CD4-positive, alpha-beta memory T cell (primary cell): Measurements from ENCODE around the gene TLNRD1. TPM values are rescaled to one million over a fixed set of nuclear protein-coding genes. Genes with fewer than 3 reads are reported as not detected.

Experiments used
- CTCF ChIA-PET: fragments of 350-600 bp; sonication (Branson Sonifier 250); formaldehyde crosslinking; loops from one replicate; lab custom pipeline; 2021; ENCODE audit warnings: inconsistent platforms; ENCODE audit not compliant: partially characterized antibody; lab: Charles Lee
- POLR2A ChIA-PET: fragments of 350-600 bp; sonication (Branson Sonifier 250); formaldehyde crosslinking; loops from one replicate; lab custom pipeline; 2021; ENCODE audit not compliant: partially characterized antibody; lab: Charles Lee
- DNase-seq, 5 donors: peaks; one replicate each; pipeline versions ENCODE4 v3.0.0 to v3.0.0-alpha.2; 2020 to 2022; ENCODE audit warnings: mixed read lengths in 1 of 5
- H3K27ac ChIP-seq: one replicate; pipeline ENCODE4 v1.7.0; 2013; ENCODE audit warnings: low read depth, low read length
- H3K27me3 ChIP-seq: 2 replicates; pipeline ENCODE4 v1.7.0; 2013; ENCODE audit warnings: mild to moderate bottlenecking, low read length, moderate library complexity; ENCODE audit not compliant: insufficient read depth
- H3K36me3 ChIP-seq: 2 replicates; pipeline ENCODE4 v1.7.0; 2013; ENCODE audit warnings: mild to moderate bottlenecking, low read length, moderate library complexity; ENCODE audit not compliant: insufficient read depth
- H3K4me1 ChIP-seq: 2 replicates; pipeline ENCODE4 v1.7.0; 2013; ENCODE audit warnings: mild to moderate bottlenecking, low read length, moderate library complexity; ENCODE audit not compliant: insufficient read depth
- H3K4me3 ChIP-seq, 2 donors: one replicate each; pipeline ENCODE4 v1.7.0; 2013; ENCODE audit warnings: low read length in 2 of 2, mild to moderate bottlenecking in 1 of 2
- H3K9me3 ChIP-seq, 2 donors: one replicate each; pipeline ENCODE4 v1.7.0; 2013; ENCODE audit warnings: low read length in 2 of 2, control low read depth in 1 of 2; ENCODE audit not compliant: control insufficient read depth in 1 of 2
- H3K27ac Mint-ChIP-seq, 7 donors: one replicate each; pipeline ENCODE4 v1.8.0; 2020 to 2021; ENCODE audit warnings: mixed read lengths in 7 of 7, mild to moderate bottlenecking in 6 of 7, inconsistent platforms in 3 of 7, moderate library complexity in 3 of 7
- H3K27me3 Mint-ChIP-seq, 2 donors: one replicate each; pipeline ENCODE4 v1.8.0; 2020 to 2021; ENCODE audit warnings: mixed read lengths in 2 of 2
- H3K36me3 Mint-ChIP-seq, 2 donors: one replicate each; pipeline ENCODE4 v1.8.0; 2020 to 2021; ENCODE audit warnings: mixed read lengths in 2 of 2, inconsistent platforms in 1 of 2, mild to moderate bottlenecking in 1 of 2
- H3K4me1 Mint-ChIP-seq, 4 donors: one replicate each; pipeline ENCODE4 v1.8.0; 2020 to 2021; ENCODE audit warnings: mixed read lengths in 4 of 4, mild to moderate bottlenecking in 1 of 4
- H3K4me3 Mint-ChIP-seq, 8 donors: one replicate each; pipeline ENCODE4 v1.8.0; 2020 to 2021; ENCODE audit warnings: mixed read lengths in 8 of 8, mild to moderate bottlenecking in 7 of 8, moderate library complexity in 6 of 8, inconsistent platforms in 3 of 8
- H3K9me3 Mint-ChIP-seq, 8 donors: one replicate each; pipeline ENCODE4 v1.8.0; 2020 to 2021; ENCODE audit warnings: mixed read lengths in 8 of 8, mild to moderate bottlenecking in 5 of 8, inconsistent platforms in 3 of 8, moderate library complexity in 1 of 8
- intact Hi-C: fragments of 100-400 bp; cut with micrococcal nuclease; formaldehyde crosslinking; loops from one replicate; pipeline ENCODE4 v1.15.1; 2023
- polyA plus RNA-seq, 2 donors: library from polyadenylated mRNA; unstranded; fragments of 300-500 nt; fragmentation: Illumina TruSeq; gene quantifications; one replicate each; pipeline ENCODE4 v1.2.3, GENCODE V29; 2021
- total RNA-seq, 2 experiments: library from RNA; stranded (reverse); gene quantifications; one replicate each; pipeline ENCODE4 v1.2.3, GENCODE V29; 2021

The TLNRD1 gene
- total and polyA plus RNA-seq, 4 experiments from 2014 or later = 2.4 to 29.8 (median 17.5) TPM

- intact Hi-C loops = no loop called here
Observed at GRCh38 chr15:81011593-81011992, 10.9 kb downstream of the TLNRD1 start.

GRCh38 chr15:81012588-81012987, 11.9 kb downstream of the TLNRD1 start:
- POLR2A ChIA-PET = no interaction called here

More at GRCh38 chr15:81011593-81011992, 10.9 kb downstream of the TLNRD1 start:
- Histone ChIP-seq H3K36me3 (no peaks in the 10 kb centered on the region), H3K4me3 (no peak overlapping the region), H3K9me3 (no peaks in the 10 kb centered on the region), H3K27ac (no peak overlapping the region), H3K4me1 (peaks cover 12% of the 10 kb centered on the region), H3K27me3 (no peaks in the 10 kb centered on the region)
- no peak overlapping the region for H3K4me3 Mint-ChIP-seq
- ChIA-PET CTCF (interaction anchor here (3.4 kb wide), 1 partner anchor 255 kb away, joined by 10 read pairs; no protein-coding TSS in a partner anchor), POLR2A (no interaction called here)
- peaks cover 20 to 46% (median 34%) of the 10 kb centered on the region in 4 donors for H3K4me1 Mint-ChIP-seq
- no peaks in the 10 kb centered on the region for H3K9me3 Mint-ChIP-seq
- no peak overlapping the region for H3K27ac Mint-ChIP-seq
- peaks cover 5% of the 10 kb centered on the region in 2 donors for H3K36me3 Mint-ChIP-seq
- DNase-seq = no peak
- no peaks in the 10 kb centered on the region for H3K27me3 Mint-ChIP-seq

GRCh38 chr15:81013396-81013929, 12.7 kb downstream of the TLNRD1 start:
- H3K4me1 Mint-ChIP-seq = peaks cover 15 to 33% (median 21%) of the 10 kb centered on the region in 4 donors
- intact Hi-C loops = no loop called here
- Histone ChIP-seq H3K4me1 (no peaks in the 10 kb centered on the region), H3K36me3 (no peaks in the 10 kb centered on the region), H3K4me3 (no peak overlapping the region), H3K9me3 (no peaks in the 10 kb centered on the region), H3K27ac (no peak overlapping the region), H3K27me3 (no peaks in the 10 kb centered on the region)
- H3K27me3 Mint-ChIP-seq = no peaks in the 10 kb centered on the region
- no peak overlapping the region for H3K4me3 Mint-ChIP-seq
- peak overlapping the region in 1 of 7 donors; percentile 51 for H3K27ac Mint-ChIP-seq
- H3K36me3 Mint-ChIP-seq = peaks cover 3 to 5% of the 10 kb centered on the region in 2 donors
- DNase-seq = no peak
- H3K9me3 Mint-ChIP-seq = no peaks in the 10 kb centered on the region
- ChIA-PET POLR2A (no interaction called here), CTCF (interaction anchor here (3.4 kb wide), 1 partner anchor 253 kb away, joined by 10 read pairs; no protein-coding TSS in a partner anchor)

More at GRCh38 chr15:81012588-81012987, 11.9 kb downstream of the TLNRD1 start:
- H3K4me3 Mint-ChIP-seq = no peak overlapping the region
- peaks cover 5% of the 10 kb centered on the region in 2 donors for H3K36me3 Mint-ChIP-seq
- H3K9me3 Mint-ChIP-seq = no peaks in the 10 kb centered on the region
- Histone ChIP-seq H3K36me3 (no peaks in the 10 kb centered on the region), H3K4me3 (no peak overlapping the region), H3K27ac (no peak overlapping the region), H3K4me1 (peaks cover 8% of the 10 kb centered on the region), H3K9me3 (no peaks in the 10 kb centered on the region), H3K27me3 (no peaks in the 10 kb centered on the region)
- no peaks in the 10 kb centered on the region for H3K27me3 Mint-ChIP-seq
- CTCF ChIA-PET = interaction anchor here (3.4 kb wide), 1 partner anchor 254 kb away, joined by 10 read pairs; no protein-coding TSS in a partner anchor
- no peak for DNase-seq
- intact Hi-C loops = no loop called here
- H3K4me1 Mint-ChIP-seq = peaks cover 17 to 39% (median 27%) of the 10 kb centered on the region in 4 donors
- H3K27ac Mint-ChIP-seq = peak overlapping the region in 1 of 7 donors; percentile 21

- no peak overlapping the region for H3K4me3 Mint-ChIP-seq
- Histone ChIP-seq H3K9me3 (no peaks in the 10 kb centered on the region), H3K27me3 (no peaks in the 10 kb centered on the region), H3K4me3 (no peak overlapping the region), H3K36me3 (no peaks in the 10 kb centered on the region), H3K27ac (no peak overlapping the region), H3K4me1 (no peaks in the 10 kb centered on the region)
- DNase-seq = no peak
- peaks cover 3 to 5% of the 10 kb centered on the region in 2 donors for H3K36me3 Mint-ChIP-seq
- intact Hi-C loops = no loop called here
- CTCF ChIA-PET = interaction anchor here (1.1 to 3.4 kb wide), 3 partner anchors 33 to 252 kb away, joined by 3 to 10 read pairs (median 3); no protein-coding TSS in a partner anchor
- no peaks in the 10 kb centered on the region for H3K9me3 Mint-ChIP-seq
- peak overlapping the region in 1 of 7 donors; percentile 48 for H3K27ac Mint-ChIP-seq
- no peaks in the 10 kb centered on the region for H3K27me3 Mint-ChIP-seq
- POLR2A ChIA-PET = no interaction called here
- peaks cover 7 to 22% (median 15%) of the 10 kb centered on the region in 4 donors for H3K4me1 Mint-ChIP-seq
Observed at GRCh38 chr15:81014446-81015093, 13.8 kb downstream of the TLNRD1 start.

- H3K4me3 Mint-ChIP-seq = no peak overlapping the region
- Histone ChIP-seq H3K4me1 (no peaks in the 10 kb centered on the region), H3K9me3 (no peaks in the 10 kb centered on the region), H3K27me3 (no peaks in the 10 kb centered on the region), H3K36me3 (no peaks in the 10 kb centered on the region), H3K27ac (no peak overlapping the region), H3K4me3 (no peak overlapping the region)
- DNase-seq = no peak
- no peaks in the 10 kb centered on the region for H3K27me3 Mint-ChIP-seq
- intact Hi-C loops = no loop called here
- CTCF ChIA-PET = interaction anchor here (1.4 kb wide), 1 partner anchor 250 kb away, joined by 3 read pairs; no protein-coding TSS in a partner anchor
- POLR2A ChIA-PET = interaction anchor here (0.7 to 1.2 kb wide), 2 partner anchors 14 to 281 kb away, joined by 3 to 5 read pairs; partner anchors contain the start of gene TLNRD1
- H3K9me3 Mint-ChIP-seq = no peaks in the 10 kb centered on the region
- peaks cover 5 to 15% (median 7%) of the 10 kb centered on the region in 4 donors for H3K4me1 Mint-ChIP-seq
- H3K27ac Mint-ChIP-seq = no peak overlapping the region
- H3K36me3 Mint-ChIP-seq = peaks cover 3 to 5% of the 10 kb centered on the region in 2 donors
Observed at GRCh38 chr15:81015621-81016488, 15.1 kb downstream of the TLNRD1 start.

- Histone ChIP-seq H3K27ac (no peak overlapping the region), H3K4me1 (no peaks in the 10 kb centered on the region), H3K36me3 (no peaks in the 10 kb centered on the region), H3K4me3 (no peak overlapping the region), H3K9me3 (no peaks in the 10 kb centered on the region), H3K27me3 (no peaks in the 10 kb centered on the region)
- no peaks in the 10 kb centered on the region for H3K27me3 Mint-ChIP-seq
- H3K4me1 Mint-ChIP-seq = peaks cover 4 to 13% (median 4%) of the 10 kb centered on the region in 4 donors
- H3K9me3 Mint-ChIP-seq = no peaks in the 10 kb centered on the region
- H3K27ac Mint-ChIP-seq = peak overlapping the region in 1 of 7 donors; percentile 0
- DNase-seq = no peak
- no peak overlapping the region for H3K4me3 Mint-ChIP-seq
- intact Hi-C loops = no loop called here
- CTCF ChIA-PET = no interaction called here
- peaks cover 3 to 5% of the 10 kb centered on the region in 2 donors for H3K36me3 Mint-ChIP-seq
- POLR2A ChIA-PET = no interaction called here
Observed at GRCh38 chr15:81016489-81017068, 15.9 kb downstream of the TLNRD1 start.
